Fibroblast of villous mesenchyme (primary cell): ENCODE results near the gene KCNQ4. TPM values are rescaled to one million over a fixed set of nuclear protein-coding genes. Genes with fewer than 3 reads are reported as not detected.

Experiments used
- DNase-seq: peaks from one replicate; pipeline ENCODE4 v3.0.0-alpha.2; 2010; ENCODE audit warnings: low read depth
- H3K4me3 ChIP-seq: 2 replicates; pipeline ENCODE4 v1.5.1; 2011; ENCODE audit warnings: low read depth, mild to moderate bottlenecking, low read length
- total RNA-seq: library from RNA; depleted of rRNA; stranded (reverse); fragments of >200 nt; gene quantifications from 2 replicates; pipeline ENCODE4 v1.2.3, GENCODE V29; 2012
- TF ChIP-seq, protein P1 (sequence below): IDR thresholded peaks from 2 replicates; pipeline ENCODE4 v1.5.1; 2012; ENCODE audit warnings: low read depth, mild to moderate bottlenecking, low read length; ENCODE audit not compliant: insufficient read depth

Gene KCNQ4
- total RNA-seq, 1 donor, result under 0.01 TPM

DNA sequence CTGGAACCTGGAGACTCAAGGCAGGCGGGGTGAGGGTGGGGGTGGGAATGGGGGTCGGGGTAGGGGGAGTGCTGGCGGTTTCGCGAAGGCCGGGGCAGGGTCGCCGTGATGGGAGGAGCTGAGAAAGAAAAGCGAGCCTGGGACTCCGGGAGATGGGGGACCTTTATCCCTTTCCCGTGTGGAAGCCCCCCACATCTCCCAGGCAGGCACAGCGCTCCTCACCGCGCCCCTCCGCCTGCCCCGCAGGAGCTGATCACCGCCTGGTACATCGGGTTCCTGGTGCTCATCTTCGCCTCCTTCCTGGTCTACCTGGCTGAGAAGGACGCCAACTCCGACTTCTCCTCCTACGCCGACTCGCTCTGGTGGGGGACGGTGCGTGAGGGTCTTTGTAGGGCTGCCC, 35.5 kb downstream of the KCNQ4 start:
- no peak for DNase-seq
- TF ChIP-seq, protein P1, sequence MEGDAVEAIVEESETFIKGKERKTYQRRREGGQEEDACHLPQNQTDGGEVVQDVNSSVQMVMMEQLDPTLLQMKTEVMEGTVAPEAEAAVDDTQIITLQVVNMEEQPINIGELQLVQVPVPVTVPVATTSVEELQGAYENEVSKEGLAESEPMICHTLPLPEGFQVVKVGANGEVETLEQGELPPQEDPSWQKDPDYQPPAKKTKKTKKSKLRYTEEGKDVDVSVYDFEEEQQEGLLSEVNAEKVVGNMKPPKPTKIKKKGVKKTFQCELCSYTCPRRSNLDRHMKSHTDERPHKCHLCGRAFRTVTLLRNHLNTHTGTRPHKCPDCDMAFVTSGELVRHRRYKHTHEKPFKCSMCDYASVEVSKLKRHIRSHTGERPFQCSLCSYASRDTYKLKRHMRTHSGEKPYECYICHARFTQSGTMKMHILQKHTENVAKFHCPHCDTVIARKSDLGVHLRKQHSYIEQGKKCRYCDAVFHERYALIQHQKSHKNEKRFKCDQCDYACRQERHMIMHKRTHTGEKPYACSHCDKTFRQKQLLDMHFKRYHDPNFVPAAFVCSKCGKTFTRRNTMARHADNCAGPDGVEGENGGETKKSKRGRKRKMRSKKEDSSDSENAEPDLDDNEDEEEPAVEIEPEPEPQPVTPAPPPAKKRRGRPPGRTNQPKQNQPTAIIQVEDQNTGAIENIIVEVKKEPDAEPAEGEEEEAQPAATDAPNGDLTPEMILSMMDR, result no peak
- H3K4me3 ChIP-seq, result no peak overlapping the region

DNA sequence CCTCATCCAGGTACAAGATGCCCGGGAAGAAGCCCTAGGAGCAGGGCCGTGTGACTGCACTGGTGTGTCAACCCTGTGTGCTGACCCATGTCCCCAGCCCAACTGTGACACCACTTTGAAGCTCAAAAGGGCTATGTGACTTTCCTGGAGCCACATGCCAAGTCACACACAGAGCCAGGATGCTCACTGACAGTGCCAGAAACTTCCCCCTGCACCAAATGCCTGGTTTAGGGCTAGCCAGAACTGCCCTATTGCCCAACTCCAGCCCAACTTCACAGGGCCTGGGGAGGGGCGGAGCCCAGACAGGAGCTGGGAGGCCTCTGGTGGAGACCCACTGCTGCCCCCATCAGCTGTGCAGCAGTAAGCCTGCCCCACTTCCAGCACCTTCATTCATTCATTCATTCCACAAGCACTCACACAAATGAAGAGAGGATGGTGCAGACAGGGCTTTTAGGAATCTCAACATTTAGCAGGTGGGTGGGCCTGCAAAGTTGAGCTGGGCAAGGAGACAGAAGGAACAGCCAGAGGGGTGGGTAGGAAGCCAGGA, 36.7 kb downstream of the KCNQ4 start:
- peak; percentile 13 for DNase-seq
- TF ChIP-seq, protein P1, result peak; percentile 14
- H3K4me3 ChIP-seq, result no peak overlapping the region

DNA sequence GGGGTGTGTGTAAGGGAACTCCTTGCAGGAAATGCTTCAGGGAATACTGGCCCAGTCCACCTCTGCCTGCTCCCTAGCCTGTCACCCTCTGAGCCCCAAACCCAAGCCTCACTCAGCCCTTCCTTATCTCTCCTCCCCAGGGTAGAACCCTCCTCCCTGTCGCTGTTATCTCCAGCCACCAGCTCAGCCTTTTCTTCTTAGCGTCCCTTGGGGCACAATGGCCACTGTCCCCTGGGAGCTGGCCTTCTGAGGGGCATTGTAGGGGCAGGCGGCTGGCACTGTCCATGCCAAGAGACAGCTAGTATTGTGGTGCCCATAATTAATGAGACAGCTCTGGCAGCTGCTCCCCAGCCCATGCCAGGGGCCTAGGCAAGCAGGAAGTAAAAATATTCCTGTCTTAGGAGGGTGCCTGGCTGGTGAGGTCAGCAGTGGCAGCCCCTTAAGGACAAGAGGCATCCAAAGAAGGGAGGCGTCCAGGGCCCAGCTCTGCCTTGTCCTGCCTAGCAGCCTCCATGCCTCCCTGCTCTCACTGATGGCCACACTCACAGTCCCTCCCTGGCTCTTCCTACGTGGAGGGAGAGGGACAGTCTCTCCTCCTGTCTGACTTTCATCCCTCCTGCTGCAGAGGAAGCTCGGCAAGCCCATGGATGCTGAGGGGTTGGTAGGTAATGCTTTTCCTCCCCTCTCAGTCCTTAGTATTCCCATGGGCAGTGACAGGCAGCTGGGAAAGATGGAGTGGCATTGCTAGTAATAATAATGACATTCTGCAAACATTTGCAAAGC, 37.5 kb downstream of the KCNQ4 start:
- TF ChIP-seq, protein P1, result no peak
- no peak for DNase-seq
- no peak overlapping the region for H3K4me3 ChIP-seq

DNA sequence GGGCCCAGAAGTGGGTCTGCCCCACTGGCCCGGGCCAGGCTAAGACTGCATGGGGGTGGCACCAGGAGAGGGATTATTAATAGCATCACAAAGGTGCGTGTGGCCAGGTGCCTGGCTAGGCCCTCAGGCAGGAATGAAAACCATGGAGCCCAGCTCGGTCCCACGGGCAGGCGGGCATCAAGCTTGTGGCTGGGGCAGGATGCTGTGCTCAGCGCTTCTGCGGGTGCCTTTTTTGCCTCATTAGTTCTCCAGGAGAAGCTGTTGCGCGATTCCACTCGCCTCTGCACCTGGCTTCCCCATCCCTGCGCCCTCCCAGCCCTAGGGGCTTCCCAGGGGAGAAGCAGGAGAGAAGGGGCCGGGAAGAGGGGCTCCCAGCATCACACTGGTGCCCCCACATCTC, 39.3 kb downstream of the KCNQ4 start:
- no peak for DNase-seq
- H3K4me3 ChIP-seq, result no peak overlapping the region
- TF ChIP-seq, protein P1, result no peak

DNA sequence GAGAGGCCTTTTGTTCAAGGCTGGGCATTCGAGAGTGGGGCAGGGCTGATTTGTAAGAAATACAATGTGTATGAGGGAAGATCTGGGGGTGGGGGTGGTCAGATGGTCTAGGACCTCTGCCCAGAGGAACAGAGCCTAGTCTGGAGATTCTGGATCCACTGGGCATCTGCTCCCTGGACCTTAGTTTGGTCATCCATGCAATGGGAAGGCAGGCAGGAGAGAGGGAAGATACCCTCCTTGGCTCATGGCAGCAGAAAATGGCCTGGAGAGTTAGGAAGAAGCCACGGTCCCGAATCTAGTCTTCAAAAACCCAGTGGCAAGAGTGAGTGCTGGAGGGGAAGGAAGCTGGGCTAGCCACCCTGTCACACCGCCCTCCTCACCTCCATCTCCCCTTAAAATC, 39.8 kb downstream of the KCNQ4 start:
- TF ChIP-seq, protein P1, result no peak
- DNase-seq, result no peak
- H3K4me3 ChIP-seq, result no peak overlapping the region

DNA sequence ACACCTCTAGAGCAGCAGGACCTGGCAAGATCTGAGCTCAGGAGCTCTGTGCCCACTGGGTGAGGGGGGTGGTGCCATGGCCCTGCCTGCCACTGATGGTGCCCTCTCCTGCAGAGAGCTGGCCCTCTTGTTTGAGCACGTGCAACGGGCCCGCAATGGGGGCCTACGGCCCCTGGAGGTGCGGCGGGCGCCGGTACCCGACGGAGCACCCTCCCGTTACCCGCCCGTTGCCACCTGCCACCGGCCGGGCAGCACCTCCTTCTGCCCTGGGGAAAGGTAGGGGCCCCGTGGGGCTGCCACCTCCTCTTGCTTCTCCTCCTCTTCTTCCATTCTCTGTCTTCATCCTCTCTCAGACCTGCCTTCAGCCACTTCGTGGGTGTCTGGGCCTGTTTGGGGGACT, 40.4 kb downstream of the KCNQ4 start:
- no peak overlapping the region for H3K4me3 ChIP-seq
- TF ChIP-seq, protein P1, result no peak
- no peak for DNase-seq
